T-helper 1 cell treated with Interleukin-12 subunit alpha and Interleukin-12 subunit beta and Interleukin-4 antibody, amounts not matched to agents 30 ng/mL and 1 ng/mL, for 36 hours (primary cell): ENCODE measurements around the gene STXBP5L. TPM values are rescaled to one million over a fixed set of nuclear protein-coding genes. Genes with fewer than 3 reads are reported as not detected.
"Not testable (repeated sequence)": the region's sequence is repeated elsewhere in the genome, so short reads cannot be mapped to it uniquely, and the experiment has no call there.

ENCODE experiments used
- intact Hi-C: fragments of 100-400 bp; cut with micrococcal nuclease; formaldehyde crosslinking; loops from one replicate; pipeline ENCODE4 v1.15.1; 2024
- total RNA-seq: library from RNA; stranded (reverse); gene quantifications from 2 replicates; pipeline ENCODE4 v1.2.3, GENCODE V29; 2022

The STXBP5L gene
- not detected in 2 replicates for total RNA-seq

GRCh38 chr3:120908030-120908794 is at the start of gene STXBP5L:
Gene STXBP5L, plus strand, starts transcription at chr3:120908205. Its CDS starts 1,374 bp downstream, at chr3:120909579.
- intact Hi-C loops, result no loop called here

- intact Hi-C loops, result no loop called here
These were observed 49.5 kb upstream of the STXBP5L start for GRCh38 chr3:120858521-120858920.

- intact Hi-C loops, result no loop called here
These were observed 43.5 kb upstream of the STXBP5L start for GRCh38 chr3:120864541-120864940.

- intact Hi-C loops, result no loop called here
These were observed 32.5 kb upstream of the STXBP5L start for GRCh38 chr3:120875507-120875906.

- intact Hi-C loops, result no loop called here
These were observed 32.0 kb upstream of the STXBP5L start for GRCh38 chr3:120875989-120876388.

GRCh38 chr3:120879411-120879810 is 28.6 kb upstream of the STXBP5L start:
- intact Hi-C loops, result no loop called here

GRCh38 chr3:120892921-120893320 is 15.1 kb upstream of the STXBP5L start:
- intact Hi-C loops, result no loop called here

GRCh38 chr3:120894316-120895057 is 13.5 kb upstream of the STXBP5L start:
- intact Hi-C loops, result no loop called here

- intact Hi-C loops, result not testable (repeated sequence)
These were observed 6.3 kb upstream of the STXBP5L start for GRCh38 chr3:120901716-120902115.

- intact Hi-C loops, result no loop called here
These were observed 4.8 kb upstream of the STXBP5L start for GRCh38 chr3:120903221-120903620.

- intact Hi-C loops, result loop anchor here (2.0 kb wide), 1 partner anchor 349 kb away; no protein-coding TSS in a partner anchor
These were observed 361 bp upstream of the STXBP5L start for GRCh38 chr3:120907659-120908029.

GRCh38 chr3:120908795-120909601 is 993 bp downstream of the STXBP5L start:
- intact Hi-C loops, result no loop called here

GRCh38 chr3:120909602-120909878 is 1.5 kb downstream of the STXBP5L start:
- intact Hi-C loops, result no loop called here

- intact Hi-C loops, result no loop called here
These were observed 18.1 kb downstream of the STXBP5L start for GRCh38 chr3:120926146-120926545.

GRCh38 chr3:120928991-120929390 is 21.0 kb downstream of the STXBP5L start:
- intact Hi-C loops, result no loop called here

- intact Hi-C loops, result no loop called here
These were observed 23.6 kb downstream of the STXBP5L start for GRCh38 chr3:120931593-120931992.

GRCh38 chr3:120956143-120956542 is 48.1 kb downstream of the STXBP5L start:
- intact Hi-C loops, result no loop called here

- intact Hi-C loops, result no loop called here
These were observed 74.8 kb downstream of the STXBP5L start for GRCh38 chr3:120982608-120983320.

- intact Hi-C loops, result no loop called here
These were observed 75.3 kb downstream of the STXBP5L start for GRCh38 chr3:120983321-120983665.

- intact Hi-C loops, result no loop called here
These were observed 75.8 kb downstream of the STXBP5L start for GRCh38 chr3:120983841-120984240.

GRCh38 chr3:120985242-120985641 is 77.2 kb downstream of the STXBP5L start:
- intact Hi-C loops, result no loop called here
